HG03558 (cell line): ENCODE data around the gene METTL27.
"Not testable (repeated sequence)": the region's sequence is repeated elsewhere in the genome, so short reads cannot be mapped to it uniquely, and the experiment has no call there.

Source experiments
- ATAC-seq: cut with Tn5 transposase; IDR thresholded peaks from one replicate; pipeline ENCODE4 v1.9.1; 2021; ENCODE audit warnings: moderate number of reproducible peaks; ENCODE audit not compliant: unreplicated experiment; ENCODE audit errors: extremely low read depth

The METTL27 gene

DNA sequence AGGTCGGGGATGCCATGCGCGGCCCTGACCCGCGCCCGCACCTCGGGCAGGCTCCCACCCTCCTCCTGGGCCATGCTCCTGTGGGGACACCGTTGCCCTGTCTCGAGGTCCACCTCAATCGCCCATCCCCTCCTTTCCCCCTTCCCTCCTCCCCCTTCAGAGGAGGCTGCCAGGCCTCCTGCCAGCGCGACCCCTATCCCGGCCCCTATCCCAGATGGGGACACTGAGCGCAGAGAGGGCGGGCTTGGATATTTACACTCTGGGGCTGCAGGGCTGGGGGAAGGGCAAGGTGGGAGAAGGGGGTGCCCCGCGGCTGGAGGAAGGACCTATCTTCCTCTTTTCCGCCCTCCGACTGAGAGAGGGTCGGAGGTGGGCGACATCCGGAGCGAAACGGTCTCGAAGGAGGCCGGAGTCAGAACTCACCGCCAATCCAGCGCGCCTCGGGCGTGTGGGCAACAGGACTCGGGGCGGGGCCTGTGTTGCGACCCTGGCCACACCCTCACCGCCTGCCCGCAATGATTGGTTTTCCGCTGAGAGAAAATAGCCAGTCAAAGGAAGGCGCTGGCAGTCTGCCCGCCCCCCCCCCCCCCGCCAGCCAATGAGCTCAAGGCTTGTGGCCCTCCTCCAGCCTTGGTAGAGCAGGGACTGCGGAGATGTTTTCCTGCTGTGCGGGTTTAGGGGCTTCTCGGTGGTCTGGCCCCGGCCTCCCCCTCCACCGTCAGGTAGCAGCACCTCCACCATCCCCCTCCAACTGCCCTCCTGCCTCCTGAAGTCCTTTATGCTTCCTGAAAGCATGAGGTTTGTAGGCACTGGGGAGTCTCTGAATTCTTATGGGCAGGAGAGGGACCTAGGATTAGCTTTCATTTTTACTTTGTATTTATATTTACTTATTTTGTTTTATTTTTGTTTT, at the start of gene METTL27:
TSS of gene METTL27 (minus strand) at position 450 of the 910 bp plus-strand sequence. CDS start at position 74, 376 bp downstream.
- peak; percentile 74 for ATAC-seq

- no peak for ATAC-seq
These were observed 49.0 kb upstream of the METTL27 start for GRCh38 chr7:73891178-73891885.

- ATAC-seq: no peak
These were observed 48.3 kb upstream of the METTL27 start for GRCh38 chr7:73890555-73891147.

- no peak for ATAC-seq
These were observed 46.6 kb upstream of the METTL27 start for GRCh38 chr7:73888959-73889358.

GRCh38 chr7:73887762-73888161, 45.4 kb upstream of the METTL27 start:
- ATAC-seq: no peak

DNA sequence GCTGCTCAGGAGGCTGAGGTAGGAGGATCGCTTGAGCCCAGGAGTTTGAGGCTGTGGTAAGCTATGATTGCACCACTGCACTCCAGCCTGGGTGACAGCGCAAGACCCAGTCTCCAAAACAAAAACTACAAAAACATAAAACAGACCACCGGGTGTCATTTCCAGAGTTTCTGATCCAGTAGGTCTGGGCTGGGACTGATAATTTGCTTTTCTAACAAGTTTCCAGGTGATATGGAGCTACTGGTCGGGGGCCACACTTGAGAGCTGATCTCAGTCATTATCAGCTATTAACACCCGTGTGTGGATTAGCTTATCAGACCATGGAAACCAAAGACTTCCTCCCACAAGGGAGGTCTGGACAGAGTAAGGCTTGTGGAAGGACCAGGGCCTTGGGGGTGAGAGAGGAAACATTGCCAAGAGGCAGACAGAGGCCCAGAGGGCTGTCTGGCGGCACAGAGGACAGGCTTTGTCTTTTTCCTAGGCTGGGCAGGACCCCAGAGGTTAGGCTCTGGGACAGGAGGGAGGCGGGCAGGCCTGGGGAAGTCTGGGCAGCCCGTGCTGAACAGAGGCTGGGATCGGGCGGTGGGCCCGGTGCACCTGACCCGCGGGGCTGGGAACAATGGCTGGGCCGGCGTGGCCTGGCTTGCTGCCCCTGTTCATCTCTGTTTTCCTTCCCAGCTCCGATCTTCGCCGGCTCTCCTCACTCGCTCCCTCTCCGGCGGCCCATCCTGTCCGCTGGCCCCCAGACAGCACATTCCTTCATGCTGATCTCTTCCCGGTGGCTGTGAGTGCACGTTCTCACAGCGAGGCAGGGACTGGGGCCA, 43.9 kb upstream of the METTL27 start:
- no peak for ATAC-seq

- no peak for ATAC-seq
These were observed 43.2 kb upstream of the METTL27 start for GRCh38 chr7:73885433-73885974.

DNA sequence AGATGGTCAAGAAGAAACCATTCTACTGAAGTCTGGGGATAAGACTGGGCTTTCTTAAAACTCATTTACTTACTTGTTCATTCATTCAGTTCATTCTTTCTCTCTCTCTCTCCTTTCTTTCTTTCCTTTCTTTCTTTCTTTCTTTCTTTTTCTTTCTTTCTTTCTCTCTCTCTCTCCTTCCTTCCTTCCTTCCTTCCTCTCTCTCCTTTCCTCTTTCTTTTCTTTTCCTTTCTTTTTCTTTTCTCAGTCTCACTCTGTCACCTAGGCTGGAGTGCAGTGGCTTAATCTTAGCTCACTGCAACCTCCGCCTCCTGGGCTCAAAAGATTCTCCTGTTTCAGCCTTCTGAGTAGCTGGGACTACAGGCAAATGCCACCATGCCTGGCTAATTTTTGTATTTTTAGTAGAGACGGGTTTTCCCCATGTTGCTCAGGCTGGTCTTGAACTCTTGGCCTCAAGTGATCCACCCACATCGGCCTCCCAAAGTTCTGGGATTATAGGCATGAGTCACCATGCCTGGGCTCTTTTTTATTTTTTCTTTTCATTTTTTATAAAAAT, 42.6 kb upstream of the METTL27 start:
- not testable (repeated sequence) for ATAC-seq

DNA sequence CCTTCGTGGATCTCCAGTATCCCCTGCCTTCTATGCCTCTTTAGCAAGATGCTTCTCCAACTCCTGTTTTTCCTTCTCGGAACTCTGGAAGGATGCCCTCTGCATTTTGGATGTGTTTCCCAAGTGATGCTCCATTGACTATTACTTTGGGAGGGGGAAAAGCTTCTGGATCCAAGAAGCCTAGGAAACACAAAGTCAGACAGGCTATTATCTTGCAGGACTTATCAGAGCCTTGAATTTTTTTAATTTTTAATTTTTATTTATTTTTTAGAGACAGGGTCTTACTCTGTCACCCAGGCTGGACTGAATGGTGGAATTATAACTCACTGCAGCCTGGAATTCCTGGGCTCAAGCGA, 39.7 kb upstream of the METTL27 start:
- ATAC-seq: no peak

- no peak for ATAC-seq
These were observed 39.2 kb upstream of the METTL27 start for GRCh38 chr7:73881352-73882046.

GRCh38 chr7:73880755-73881328, 38.5 kb upstream of the METTL27 start:
- ATAC-seq: no peak

GRCh38 chr7:73879977-73880681, 37.8 kb upstream of the METTL27 start:
- no peak for ATAC-seq

- ATAC-seq: no peak
These were observed 34.7 kb upstream of the METTL27 start for GRCh38 chr7:73876973-73877372.

GRCh38 chr7:73876361-73876760, 34.0 kb upstream of the METTL27 start:
- ATAC-seq: no peak

GRCh38 chr7:73872056-73872908, 30.0 kb upstream of the METTL27 start:
- ATAC-seq: no peak

DNA sequence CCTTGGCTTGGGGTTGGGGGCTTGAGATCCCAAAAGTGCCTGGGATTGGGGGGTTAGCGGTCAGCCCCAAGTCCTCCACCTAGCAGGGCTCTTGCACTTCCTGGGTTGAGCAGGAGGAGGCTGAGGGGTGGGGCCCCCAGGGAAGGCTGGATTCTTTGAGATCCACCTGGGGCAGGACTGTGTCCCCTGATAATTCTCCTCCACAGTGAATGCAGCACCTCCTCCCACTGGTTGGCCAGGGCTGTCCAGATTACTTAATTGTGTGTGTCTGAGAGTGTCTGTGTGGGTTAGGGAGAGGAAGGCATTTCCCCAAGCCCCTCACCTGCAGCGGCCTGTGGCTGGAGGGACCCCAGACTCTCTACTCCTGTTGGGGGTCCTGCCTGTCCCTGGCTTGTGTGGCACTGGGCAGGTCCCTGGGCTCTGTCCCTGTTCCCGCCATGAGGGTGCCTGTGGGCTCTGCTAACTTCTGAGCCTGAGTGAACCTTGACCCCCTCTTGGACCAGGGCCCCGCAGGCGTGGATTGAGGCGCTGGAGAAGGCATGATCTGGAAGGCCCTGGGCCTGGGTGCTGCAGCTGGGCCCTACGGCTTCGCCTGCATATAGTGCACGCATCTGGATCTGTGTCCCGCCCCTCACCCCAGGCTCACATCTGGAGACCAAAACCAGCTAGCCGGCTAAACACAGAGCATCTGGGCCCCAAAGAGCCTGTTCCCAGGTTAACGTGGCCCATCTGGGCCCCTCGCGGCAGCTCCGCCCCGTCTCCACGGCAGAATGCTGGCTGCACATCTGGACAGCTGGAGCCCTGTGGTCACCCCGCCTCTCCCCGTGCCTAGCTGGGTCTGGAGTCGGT, 29.1 kb upstream of the METTL27 start:
- no peak for ATAC-seq
